HepG2 (cell line): Measurements from ENCODE around the gene PGGT1B. TPM values are rescaled to one million over a fixed set of nuclear protein-coding genes. Genes with fewer than 3 reads are reported as not detected.

Source experiments
- ATM ChIP-seq: fragments of 450-650 bp; IDR thresholded peaks from 2 replicates; pipeline ENCODE4 v1.7.1; 2017; ENCODE audit warnings: mild to moderate bottlenecking, borderline replicate concordance
- ELK4 ChIP-seq: sonication (generic); formaldehyde crosslinking; IDR thresholded peaks from 2 replicates; pipeline ENCODE4 v1.9.0; 2021; ENCODE audit warnings: missing genetic modification reagents, borderline replicate concordance
- GZF1 ChIP-seq: sonication (generic); formaldehyde crosslinking; IDR thresholded peaks from 2 replicates; pipeline ENCODE4 v1.5.1; 2020; ENCODE audit warnings: mild to moderate bottlenecking, missing genetic modification reagents
- KDM6A ChIP-seq: IDR thresholded peaks from 2 replicates; pipeline ENCODE4 v1.6.1; 2016; ENCODE audit warnings: low read depth
- MXD3 ChIP-seq: IDR thresholded peaks from 2 replicates; pipeline ENCODE4 v1.6.1; 2016; ENCODE audit warnings: mild to moderate bottlenecking, missing biosample characterization, missing genetic modification reagents
- POLR2AphosphoS5 ChIP-seq: IDR thresholded peaks from 2 replicates; pipeline ENCODE4 v1.6.1; 2012; ENCODE audit warnings: low read depth, low read length
- SETDB1 ChIP-seq: sonication (generic); formaldehyde crosslinking; IDR thresholded peaks from 2 replicates; pipeline ENCODE4 v1.5.1; 2020; ENCODE audit warnings: missing genetic modification reagents, mild to moderate bottlenecking, borderline replicate concordance
- SNAPC4 ChIP-seq: sonication (generic); formaldehyde crosslinking; IDR thresholded peaks from 2 replicates; pipeline ENCODE4 v1.4.0; 2020; ENCODE audit warnings: mild to moderate bottlenecking, missing genetic modification reagents
- TARDBP ChIP-seq: sonication (generic); formaldehyde crosslinking; IDR thresholded peaks from 2 replicates; pipeline ENCODE4 v1.8.0; 2022; ENCODE audit warnings: mild to moderate bottlenecking, missing genetic modification reagents
- ZHX2 ChIP-seq, 2 experiments: sonication (generic) in 1 of 2; formaldehyde crosslinking in 1 of 2; IDR thresholded peaks; 2 replicates each; pipeline versions ENCODE4 v1.6.1 to v1.9.0; 2014 to 2022; ENCODE audit warnings: antibody characterized with exemption in 1 of 2, borderline replicate concordance in 1 of 2, inconsistent platforms in 1 of 2, low read depth in 1 of 2, missing genetic modification reagents in 1 of 2
- ZMYM4 ChIP-seq: sonication (generic); formaldehyde crosslinking; IDR thresholded peaks from 2 replicates; pipeline ENCODE4 v1.8.1; 2023; ENCODE audit warnings: mild to moderate bottlenecking, missing genetic modification reagents
- ZNF232 ChIP-seq: sonication (generic); formaldehyde crosslinking; IDR thresholded peaks from 2 replicates; pipeline ENCODE4 v1.4.0; 2020; ENCODE audit warnings: missing genetic modification reagents, borderline replicate concordance
- ZNF274 ChIP-seq: sonication (generic); formaldehyde crosslinking; IDR thresholded peaks from 2 replicates; pipeline ENCODE4 v1.5.1; 2020; ENCODE audit warnings: mild to moderate bottlenecking, missing genetic modification reagents
- ZNF432 ChIP-seq: sonication (generic); formaldehyde crosslinking; IDR thresholded peaks from 2 replicates; pipeline ENCODE4 v1.5.0; 2020; ENCODE audit warnings: missing genetic modification reagents, mild to moderate bottlenecking, borderline replicate concordance
- ZNF660 ChIP-seq: sonication (generic); formaldehyde crosslinking; IDR thresholded peaks from 2 replicates; pipeline ENCODE4 v1.5.1; 2020; ENCODE audit warnings: mild to moderate bottlenecking, low read depth, missing genetic modification reagents, borderline replicate concordance
- polyA plus RNA-seq, 8 experiments: library from polyadenylated mRNA; depleted of rRNA in 3 of 8; stranded (reverse) in 7 of 8; unstranded in 1 of 8; fragments of >200 nt; fragmentation: Illumina TruSeq in 4 of 8; extraction: Trizol in 4 of 8; gene quantifications; 2 replicates each; pipeline versions ENCODE4 v1.2.1 to v1.2.3, GENCODE V29; 2011 to 2016; ENCODE audit warnings: low read depth in 4 of 8, missing spikeins in 1 of 8, mixed read lengths in 1 of 8; ENCODE audit not compliant: insufficient read depth in 1 of 8
- total RNA-seq, 5 experiments: library from RNA; depleted of rRNA; stranded (reverse); fragments of >200 nt; fragmentation: Illumina TruSeq; extraction: Trizol; gene quantifications; 2 replicates each; pipeline ENCODE4 v1.2.3, GENCODE V29; 2016; ENCODE audit warnings: low read depth in 1 of 5

PGGT1B gene
- total and polyA plus RNA-seq, 2 of the 13 experiments (the other 11 are each of a cell fraction or from before 2014, with no cell fraction given): 2.4 to 42.7 TPM

GRCh38 chr5:115296124-115297022 is 33.7 kb upstream of the PGGT1B start, which contains the start of gene CCDC112 (continued):
- TF ChIP-seq ZNF274 (CRISPR knock-in tag): peak; percentile 61; the same call in 1 of the 2 replicates
- TF ChIP-seq ZNF232 (CRISPR knock-in tag): no peak
- no peak for TF ChIP-seq ELK4 (CRISPR knock-in tag)
- no peak for TF ChIP-seq ATM
- no peak for TF ChIP-seq ZHX2 (IDR thresholded peaks at IDR 0.05; ENCODE audit: low read depth)
- TF ChIP-seq ZHX2 (CRISPR knock-in tag; IDR thresholded peaks at IDR 0.05; ENCODE audit: borderline replicate concordance): no peak
- no peak for TF ChIP-seq SNAPC4 (CRISPR knock-in tag)
- peak; percentile 73; the same call in 1 of the 2 replicates for TF ChIP-seq MXD3 (CRISPR knock-in tag)
- TF ChIP-seq KDM6A (CRISPR knock-in tag): no peak
- TF ChIP-seq ZMYM4 (CRISPR knock-in tag): peak; percentile 66; the same call in 1 of the 2 replicates
- no peak for TF ChIP-seq TARDBP (CRISPR knock-in tag)
- no peak for TF ChIP-seq SETDB1 (CRISPR knock-in tag)
- TF ChIP-seq ZNF432 (CRISPR knock-in tag): no peak
- 0 out of 2 replicates have a peak, but pooled peaks have one; percentile 34 for TF ChIP-seq POLR2AphosphoS5
- TF ChIP-seq ZNF660 (CRISPR knock-in tag): no peak
- no peak for TF ChIP-seq GZF1 (CRISPR knock-in tag)
